ENCODE results near the gene ZCCHC8.
"Not testable (repeated sequence)": the region's sequence is repeated elsewhere in the genome, so short reads cannot be mapped to it uniquely, and the experiment has no call there.

GRCh38 chr12:122493222-122493621, 7.5 kb downstream of the ZCCHC8 start:
- not testable (repeated sequence) for TF ChIP-seq POLR2A (IDR thresholded peaks at IDR 0.05); CTCF (IDR thresholded peaks at IDR 0.05 in 4 of 5, conservative IDR thresholded peaks at IDR 0.05 in 1 of 5)
